HG03354 (cell line): ENCODE data around the gene CARD18.

Experiments used
- ATAC-seq: cut with Tn5 transposase; IDR thresholded peaks from one replicate; pipeline ENCODE4 v1.9.1; 2021; ENCODE audit warnings: mild to moderate bottlenecking; ENCODE audit not compliant: unreplicated experiment, poor library complexity, severe bottlenecking

CARD18 gene

DNA sequence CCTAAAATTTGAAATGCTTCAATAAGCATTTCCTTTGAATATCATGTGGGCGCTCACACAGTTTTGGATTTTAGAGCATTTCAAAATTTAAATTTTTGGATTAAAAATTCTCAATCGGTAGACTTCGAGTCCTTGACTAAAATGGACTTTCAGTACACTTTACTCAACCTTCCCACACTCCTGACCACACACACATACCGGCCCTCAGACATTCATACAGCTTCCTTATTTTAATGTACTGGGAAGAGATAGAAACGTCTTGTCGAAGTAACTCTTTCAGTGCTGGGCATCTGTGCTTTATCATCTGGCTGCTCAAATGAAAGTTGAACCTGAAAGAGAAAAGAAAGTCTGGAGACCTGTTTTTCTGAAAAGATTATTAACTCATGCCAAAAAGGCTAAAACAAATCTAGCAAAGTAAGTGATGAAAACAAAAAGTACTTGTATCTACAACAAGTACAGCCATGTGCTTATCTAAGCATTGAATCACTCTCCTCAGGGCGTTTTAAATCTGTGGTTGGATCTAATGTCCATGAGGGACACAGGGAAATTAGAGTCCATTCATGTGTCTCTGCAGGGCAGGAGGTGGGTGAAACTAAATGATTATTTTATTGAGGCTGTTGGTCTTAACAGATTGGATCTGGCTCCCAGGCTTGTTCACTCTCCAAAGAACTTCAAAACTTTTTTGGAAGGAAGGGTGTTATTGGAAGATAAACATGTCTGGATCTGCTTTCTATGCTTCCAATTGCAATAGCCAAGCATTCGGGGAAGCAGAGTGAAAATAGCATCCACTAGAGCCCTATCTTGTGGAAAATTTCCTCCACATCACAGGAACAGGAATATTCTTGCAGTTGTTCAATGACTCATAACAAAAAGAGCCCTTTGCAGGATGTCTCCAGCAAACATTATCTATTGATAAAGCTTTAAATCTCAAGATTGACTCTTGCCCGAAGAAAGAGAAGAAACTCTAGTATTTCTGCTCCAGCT is 47.0 kb downstream of the CARD18 start:
- ATAC-seq: no peak
